ENCODE results near the gene ALAS2. TPM values are rescaled to one million over a fixed set of nuclear protein-coding genes. Genes with fewer than 3 reads are reported as not detected.

ALAS2 gene, protein sequence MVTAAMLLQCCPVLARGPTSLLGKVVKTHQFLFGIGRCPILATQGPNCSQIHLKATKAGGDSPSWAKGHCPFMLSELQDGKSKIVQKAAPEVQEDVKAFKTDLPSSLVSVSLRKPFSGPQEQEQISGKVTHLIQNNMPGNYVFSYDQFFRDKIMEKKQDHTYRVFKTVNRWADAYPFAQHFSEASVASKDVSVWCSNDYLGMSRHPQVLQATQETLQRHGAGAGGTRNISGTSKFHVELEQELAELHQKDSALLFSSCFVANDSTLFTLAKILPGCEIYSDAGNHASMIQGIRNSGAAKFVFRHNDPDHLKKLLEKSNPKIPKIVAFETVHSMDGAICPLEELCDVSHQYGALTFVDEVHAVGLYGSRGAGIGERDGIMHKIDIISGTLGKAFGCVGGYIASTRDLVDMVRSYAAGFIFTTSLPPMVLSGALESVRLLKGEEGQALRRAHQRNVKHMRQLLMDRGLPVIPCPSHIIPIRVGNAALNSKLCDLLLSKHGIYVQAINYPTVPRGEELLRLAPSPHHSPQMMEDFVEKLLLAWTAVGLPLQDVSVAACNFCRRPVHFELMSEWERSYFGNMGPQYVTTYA
- total RNA-seq, result not detected in 2 replicates

DNA sequence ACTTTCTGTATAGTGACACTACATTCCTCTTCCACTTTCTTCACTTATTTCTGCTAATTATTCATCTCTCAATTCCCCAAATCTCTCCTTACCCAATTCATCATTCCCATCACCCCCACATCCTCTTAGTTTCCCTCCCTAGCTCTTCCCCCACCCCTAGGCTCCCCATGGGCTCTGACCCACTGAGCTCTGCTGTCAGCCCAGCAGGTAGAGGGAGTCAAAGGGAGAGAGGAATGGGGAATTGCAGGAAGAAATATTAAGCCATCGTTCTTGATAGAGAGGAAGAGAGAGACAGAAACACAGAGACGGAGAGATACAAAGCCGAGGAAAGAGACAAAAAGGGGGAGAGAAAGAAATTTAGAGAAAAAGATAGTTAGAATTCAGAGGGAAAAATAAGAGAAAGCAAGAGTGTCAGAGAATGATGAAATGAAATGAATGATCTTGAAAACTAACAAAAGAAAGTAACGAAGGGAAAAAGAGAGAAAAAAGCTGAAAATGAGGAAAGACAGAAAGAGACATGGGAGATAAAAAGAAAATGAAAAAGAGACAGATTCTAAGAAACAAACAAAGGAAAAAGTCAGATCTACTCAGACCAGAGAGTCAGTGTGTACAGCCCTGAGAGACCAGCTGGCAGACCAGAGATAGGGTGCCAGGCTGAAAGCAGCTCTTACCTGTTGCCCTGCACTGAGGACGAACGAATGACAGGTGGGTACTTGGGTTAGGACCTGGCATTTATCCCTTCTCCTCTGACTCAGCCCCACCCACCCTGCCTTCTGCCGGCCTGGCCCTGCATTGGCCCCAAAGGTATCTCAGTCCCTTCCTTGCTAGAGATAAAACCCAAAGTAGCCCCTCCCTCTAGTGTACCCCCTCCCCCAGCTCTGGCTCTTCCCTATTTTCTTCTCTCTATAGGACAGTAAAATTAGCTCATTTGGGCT, at the start of gene ALAS2:
Gene ALAS2 (minus strand): TSS at position 707 of the 935 bp plus-strand sequence. CDS start 4,977 bp downstream, outside the sequence.

DNA sequence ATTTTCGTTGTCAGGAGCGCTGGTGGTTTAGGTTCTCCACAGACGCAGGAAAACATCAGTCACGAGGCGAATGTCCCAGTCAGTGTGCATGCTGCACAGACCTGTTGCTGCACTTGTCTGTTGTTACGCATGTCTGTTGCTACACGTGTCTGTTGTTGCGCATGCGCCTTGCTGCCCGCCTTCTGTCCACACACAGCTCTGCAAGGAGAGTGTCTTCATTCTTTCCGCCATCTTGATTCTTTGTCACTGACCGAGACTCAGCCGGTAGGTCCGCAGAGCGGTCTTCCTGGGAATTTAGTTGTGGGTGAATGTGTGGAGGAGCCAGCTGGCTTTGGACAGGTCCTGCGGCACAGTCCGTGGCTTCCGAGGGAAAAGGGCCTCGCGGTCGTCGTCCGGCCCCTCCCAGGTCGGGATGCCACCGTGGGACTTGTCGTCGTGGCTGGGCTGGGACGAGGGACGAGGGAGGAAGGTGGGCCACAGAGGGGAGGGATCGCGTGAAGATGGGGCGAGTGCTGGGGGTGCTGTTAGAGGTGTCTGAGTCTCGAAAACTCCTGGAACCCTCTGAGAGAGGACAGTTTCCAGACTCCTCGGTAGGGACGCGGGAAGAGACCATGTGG, 44.2 kb upstream of the ALAS2 start, which contains the start of gene PAGE2B:
Gene PAGE2B (plus strand): TSS at position 180 of the 617 bp plus-strand sequence. CDS start 1,012 bp downstream, outside the sequence.

DNA sequence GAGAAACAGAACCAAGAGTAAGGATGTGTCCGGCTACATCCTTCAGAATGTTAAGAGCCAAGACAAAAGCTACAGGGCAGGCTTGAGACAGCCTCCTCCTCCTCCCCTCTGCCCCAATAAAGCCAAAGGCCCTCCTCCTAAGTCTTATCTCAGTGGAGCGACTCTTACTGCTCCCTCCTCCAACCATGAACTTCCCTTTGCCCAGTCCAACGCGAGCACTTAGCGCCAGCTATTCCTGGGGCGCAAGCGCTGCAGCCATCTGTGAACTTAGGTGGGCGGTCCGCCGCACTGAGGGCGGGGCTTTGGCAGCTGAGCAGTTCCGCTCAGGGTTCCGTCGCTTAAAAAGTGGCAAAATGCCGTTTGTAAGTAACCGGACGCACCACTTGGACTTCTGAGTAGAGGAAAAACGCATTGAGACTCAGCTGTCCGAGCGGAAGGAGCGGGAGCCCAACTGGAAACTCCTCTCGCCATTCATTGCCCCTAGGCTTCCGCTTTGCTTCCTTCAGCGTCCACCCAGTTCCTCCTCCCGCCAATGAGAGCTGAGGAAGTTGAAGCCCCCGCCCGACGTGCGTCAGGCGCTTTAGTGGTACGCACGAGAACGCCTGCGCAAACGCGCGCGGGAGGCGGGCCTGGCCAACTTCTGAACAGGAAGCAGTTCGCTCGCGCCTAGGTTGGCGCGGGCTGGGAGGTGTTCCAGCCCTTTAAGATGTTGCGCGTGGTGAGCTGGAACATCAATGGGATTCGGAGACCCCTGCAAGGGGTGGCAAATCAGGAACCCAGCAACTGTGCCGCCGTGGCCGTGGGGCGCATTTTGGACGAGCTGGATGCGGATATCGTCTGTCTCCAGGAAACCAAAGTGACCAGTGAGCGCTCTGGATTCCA, 30.8 kb downstream of the ALAS2 start, which contains the start of gene APEX2:
Gene APEX2 (plus strand): TSS at position 647 of the 882 bp plus-strand sequence. CDS start 60 bp downstream, at position 707.

DNA sequence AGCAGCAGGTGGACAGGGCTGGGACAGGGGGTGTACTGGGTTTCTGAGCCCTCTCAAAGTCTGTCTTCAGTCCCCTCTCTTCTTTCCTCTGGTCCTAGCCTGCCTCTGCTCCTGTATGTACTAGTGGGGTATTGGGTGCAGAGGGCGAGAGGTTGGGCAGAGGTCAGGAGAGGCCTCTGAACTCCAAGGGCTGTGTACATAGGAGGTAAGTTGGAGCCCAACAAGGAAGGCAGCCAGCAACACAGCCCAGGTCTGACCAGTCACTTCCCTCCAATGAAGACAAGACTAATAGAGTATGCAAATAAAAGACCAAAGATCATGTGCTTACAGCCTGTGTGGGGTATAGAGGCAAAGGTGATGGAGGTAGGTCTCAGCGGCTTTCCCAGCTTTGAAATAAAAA, 36.7 kb downstream of the ALAS2 start, which contains the start of gene PFKFB1:
Gene PFKFB1 (minus strand): TSS at position 90 of the 400 bp plus-strand sequence. CDS start 181 bp downstream, outside the sequence.

Other genes starting within 250 kb of the ALAS2 start
- gene ITIH6, start 232.7 kb downstream of the ALAS2 start, total RNA-seq, result not detected in 2 replicates
- 253 and 341 TPM in 2 replicates for gene MAGED2, start 223.2 kb downstream of the ALAS2 start, total RNA-seq
- 5.9 and 11.0 TPM in 2 replicates for gene TRO, start 110.2 kb downstream of the ALAS2 start, total RNA-seq
- gene PFKFB1, start 36.8 kb downstream of the ALAS2 start, total RNA-seq, result under 0.01 TPM in 1 of 2 replicates, not detected in the other
- gene APEX2, start 30.6 kb downstream of the ALAS2 start, total RNA-seq, result 7.6 and 9.7 TPM in 2 replicates
- gene PAGE2B, start 44.1 kb upstream of the ALAS2 start, total RNA-seq, result not detected in 2 replicates
- not detected in 2 replicates for gene PAGE2, start 58.0 kb upstream of the ALAS2 start, total RNA-seq
- not detected in 2 replicates for gene PAGE5, start 189.4 kb upstream of the ALAS2 start, total RNA-seq
- not detected in 2 replicates for gene PAGE3, start 233.9 kb upstream of the ALAS2 start, total RNA-seq